Activated naive CD4-positive, alpha-beta T cell (primary cell): ENCODE data around the gene MAD2L2.

Source experiments
- DNase-seq, 4 experiments: peaks; one replicate each; lab custom pipeline; 2025; lab: John Stamatoyannopoulos, UW

The MAD2L2 gene

GRCh38 chr1:11681071-11681771 is at the start of gene MAD2L2:
Gene MAD2L2, minus strand, starts transcription at chr1:11681148. Its CDS starts 547 bp downstream, at chr1:11680601.
- DNase-seq, result peak; percentile 58 to 88 (median 76)

- DNase-seq, result peak in 2 of 4 experiments; percentile 11 to 14
These were observed 49.5 kb upstream of the MAD2L2 start for GRCh38 chr1:11730429-11730891.

- no peak for DNase-seq
These were observed 48.8 kb upstream of the MAD2L2 start for GRCh38 chr1:11729498-11730428.

DNA sequence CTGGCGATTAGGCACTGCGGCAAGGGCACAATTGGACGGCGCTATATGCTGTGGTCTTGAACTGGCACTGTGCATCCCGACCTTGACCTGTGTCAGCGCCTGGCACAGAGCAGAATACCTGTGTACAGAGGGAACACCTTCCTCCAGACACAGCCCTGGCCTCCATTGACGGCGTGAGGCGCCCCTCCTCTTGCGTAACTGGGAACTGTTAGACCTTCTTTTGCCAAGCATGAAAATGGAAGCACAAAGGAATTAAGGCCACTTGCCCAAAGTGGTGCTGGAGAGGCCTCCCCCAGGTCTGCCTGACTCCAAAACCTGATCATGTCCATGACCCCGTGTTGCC is 48.2 kb upstream of the MAD2L2 start:
- DNase-seq, result no peak

DNA sequence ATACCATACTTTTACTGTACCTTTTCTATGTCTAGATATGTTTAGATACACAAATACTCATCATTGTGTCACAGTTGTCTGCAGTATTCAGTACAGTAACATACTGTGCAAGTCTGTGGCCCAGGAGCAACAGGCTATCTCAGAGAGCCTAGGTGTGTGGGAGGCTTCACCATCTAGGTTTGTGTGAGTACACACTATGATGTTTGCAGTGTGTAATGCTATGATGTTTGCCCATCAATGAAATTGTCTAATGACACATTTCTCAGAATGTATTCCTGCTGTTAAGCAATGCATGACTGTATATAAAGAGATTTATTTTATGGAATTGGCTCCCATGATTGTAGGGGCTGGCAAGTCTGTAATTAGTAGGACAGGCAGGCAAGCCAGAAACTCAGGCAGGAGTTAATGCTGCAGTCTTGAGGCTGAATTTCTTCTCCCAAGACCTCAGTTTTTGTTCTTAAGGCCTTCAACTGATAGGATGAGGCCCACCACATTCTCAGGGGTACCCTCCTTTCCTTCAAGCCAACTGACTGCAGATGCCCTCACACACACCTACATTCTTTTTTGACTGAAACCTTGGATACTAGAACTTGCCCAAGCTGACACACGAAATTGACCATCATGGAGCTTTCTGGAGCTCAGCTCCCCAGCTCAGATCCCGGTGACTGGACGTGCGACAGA is 47.3 kb upstream of the MAD2L2 start:
- DNase-seq, result no peak

GRCh38 chr1:11727119-11727518 is 46.2 kb upstream of the MAD2L2 start:
- DNase-seq, result no peak

- DNase-seq, result no peak
These were observed 44.7 kb upstream of the MAD2L2 start for GRCh38 chr1:11725616-11726015.

DNA sequence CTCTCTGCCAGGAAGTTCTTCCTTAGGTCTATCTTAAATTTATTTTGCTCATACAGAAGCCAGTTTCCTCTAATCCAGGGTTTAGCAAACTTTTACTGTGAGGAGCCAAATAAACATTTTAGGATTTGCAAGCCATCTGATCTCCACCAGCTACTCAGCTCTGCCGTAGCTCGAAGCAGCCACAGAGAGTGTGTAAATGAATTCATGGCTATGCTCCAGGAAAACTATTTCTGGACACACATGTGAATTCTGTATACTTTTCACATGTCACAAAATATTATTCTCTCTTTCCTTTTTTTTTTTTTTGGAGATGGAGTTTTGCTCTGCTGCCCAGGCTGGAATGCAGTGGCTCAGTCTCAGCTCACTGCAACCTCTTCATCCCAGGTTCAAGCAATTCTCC is 41.6 kb upstream of the MAD2L2 start:
- no peak for DNase-seq

- no peak for DNase-seq
These were observed 40.4 kb upstream of the MAD2L2 start for GRCh38 chr1:11721311-11721710.

- no peak for DNase-seq
These were observed 39.6 kb upstream of the MAD2L2 start for GRCh38 chr1:11720525-11720924.

DNA sequence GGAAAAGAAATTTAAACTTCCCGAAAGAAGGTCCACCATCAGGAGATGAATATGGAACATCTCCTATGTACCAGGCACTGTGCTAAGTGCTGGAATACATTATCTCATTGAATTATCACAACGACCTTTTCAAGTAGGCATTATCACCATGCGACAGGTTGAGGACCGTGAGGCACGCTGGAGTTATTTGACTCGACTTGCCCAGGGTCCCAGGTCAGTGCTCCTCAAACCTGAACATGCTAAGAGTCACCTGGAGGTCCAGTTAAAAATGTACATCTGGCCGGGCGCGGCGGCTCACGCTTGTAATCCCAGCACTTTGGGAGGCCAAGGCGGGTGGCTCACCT is 39.1 kb upstream of the MAD2L2 start:
- no peak for DNase-seq

DNA sequence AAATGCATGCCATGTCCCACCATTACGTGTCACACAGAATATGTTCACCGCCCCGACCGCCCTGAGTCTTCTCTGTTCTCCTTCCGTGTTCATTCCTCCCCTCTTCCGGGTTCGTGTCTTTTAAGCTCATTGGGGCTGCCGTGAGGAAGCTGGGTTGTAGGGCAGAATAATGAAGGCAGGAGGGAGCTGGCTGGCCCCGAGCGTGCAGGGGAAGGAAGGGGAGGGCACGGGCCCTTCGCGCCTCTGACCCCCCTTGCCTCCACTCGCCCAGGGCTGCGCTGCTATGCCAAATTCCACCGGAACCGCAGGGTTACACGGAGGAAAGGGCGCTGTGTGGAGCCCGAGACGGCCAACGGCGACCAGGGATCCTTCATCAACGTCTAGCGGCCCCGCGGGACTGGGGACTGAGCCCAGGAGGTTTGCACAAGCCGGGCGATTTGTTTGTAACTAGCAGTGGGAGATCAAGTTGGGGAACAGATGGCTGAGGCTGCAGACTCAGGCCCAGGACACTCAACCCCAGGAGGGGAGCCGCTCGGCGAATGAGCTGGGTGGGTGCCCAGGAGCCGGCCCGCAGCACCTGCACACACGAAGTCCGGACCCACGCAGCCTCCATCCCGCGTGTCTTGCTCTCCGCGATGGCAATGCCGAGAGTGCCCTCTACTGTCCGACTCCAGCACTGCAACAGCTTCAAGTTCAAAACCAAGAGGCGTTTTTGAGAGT is 38.5 kb upstream of the MAD2L2 start:
- DNase-seq, result peak; percentile 65 to 87 (median 84)

GRCh38 chr1:11714831-11715575 is 34.1 kb upstream of the MAD2L2 start:
- no peak for DNase-seq

DNA sequence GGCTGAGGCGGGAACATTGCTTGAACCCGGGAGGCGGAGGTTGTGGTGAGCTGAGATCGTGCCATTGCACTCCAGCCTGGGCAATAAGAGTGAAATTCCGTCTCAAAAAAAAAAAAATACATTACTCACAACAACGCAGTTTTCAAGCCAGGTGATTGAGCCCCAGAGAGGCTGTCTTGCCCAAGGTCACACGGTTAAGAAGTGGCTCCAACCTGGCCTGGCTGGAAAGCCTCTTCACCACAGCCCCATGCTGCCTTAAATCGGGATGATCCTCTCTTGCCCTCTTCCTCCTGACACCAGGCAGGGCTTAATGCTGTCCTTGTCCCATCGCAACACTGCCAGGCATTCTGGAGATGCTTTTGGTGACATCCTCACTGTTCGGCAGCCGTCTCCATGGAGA is 32.1 kb upstream of the MAD2L2 start:
- no peak for DNase-seq

DNA sequence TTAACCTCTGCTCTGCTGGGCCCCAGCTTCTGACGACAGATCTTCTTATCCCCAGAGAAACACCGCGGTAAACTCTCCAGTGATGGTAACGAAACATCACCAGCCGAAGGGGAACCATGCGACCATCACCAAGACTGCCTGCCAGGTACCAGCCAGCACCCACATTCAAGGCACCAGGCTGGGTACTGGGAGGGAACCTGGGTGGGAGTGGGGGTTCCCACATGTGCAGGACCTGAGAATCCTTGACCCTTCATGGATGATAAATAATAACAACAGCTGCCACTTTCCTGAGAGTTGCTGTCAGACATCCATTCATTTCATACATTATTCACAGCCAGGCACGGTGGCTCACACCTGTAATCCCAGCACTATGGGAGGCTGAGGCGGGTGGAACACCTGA is 31.3 kb upstream of the MAD2L2 start:
- no peak for DNase-seq

- no peak for DNase-seq
These were observed 30.5 kb upstream of the MAD2L2 start for GRCh38 chr1:11711490-11711889.

GRCh38 chr1:11708554-11709350 is 27.8 kb upstream of the MAD2L2 start:
- no peak for DNase-seq

DNA sequence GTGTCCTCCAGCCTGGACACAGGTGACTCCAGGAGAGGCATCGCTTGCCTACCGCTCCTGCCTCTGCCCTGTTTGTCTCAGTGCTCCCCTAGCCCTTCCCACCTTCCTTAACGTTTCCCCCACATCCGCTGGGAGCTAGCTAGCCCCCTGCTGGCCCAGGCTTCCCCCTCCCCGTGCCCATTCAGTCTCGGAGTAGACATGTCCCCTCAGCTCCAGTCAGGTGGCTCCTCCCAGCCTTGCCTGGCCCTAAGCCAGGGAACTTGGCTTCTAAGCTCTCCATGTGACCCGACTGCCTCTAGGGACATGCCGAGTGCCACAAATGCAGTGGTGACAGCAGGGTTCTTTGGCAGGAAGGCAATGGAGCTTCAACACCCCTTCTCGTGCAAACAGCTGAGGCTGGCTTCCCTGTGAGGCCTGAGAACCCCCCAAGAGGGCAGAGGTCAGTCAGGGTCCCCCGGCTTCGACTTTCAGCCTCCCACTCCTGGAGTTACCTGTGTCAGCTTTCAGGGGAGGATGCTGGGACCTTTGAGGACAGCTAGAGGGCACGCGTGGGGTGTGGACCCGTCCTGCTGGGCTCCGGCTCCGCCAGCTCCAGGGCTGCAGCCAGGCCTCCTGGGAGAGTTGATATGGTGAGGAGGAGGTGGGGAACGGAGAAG is 26.8 kb upstream of the MAD2L2 start:
- no peak for DNase-seq

DNA sequence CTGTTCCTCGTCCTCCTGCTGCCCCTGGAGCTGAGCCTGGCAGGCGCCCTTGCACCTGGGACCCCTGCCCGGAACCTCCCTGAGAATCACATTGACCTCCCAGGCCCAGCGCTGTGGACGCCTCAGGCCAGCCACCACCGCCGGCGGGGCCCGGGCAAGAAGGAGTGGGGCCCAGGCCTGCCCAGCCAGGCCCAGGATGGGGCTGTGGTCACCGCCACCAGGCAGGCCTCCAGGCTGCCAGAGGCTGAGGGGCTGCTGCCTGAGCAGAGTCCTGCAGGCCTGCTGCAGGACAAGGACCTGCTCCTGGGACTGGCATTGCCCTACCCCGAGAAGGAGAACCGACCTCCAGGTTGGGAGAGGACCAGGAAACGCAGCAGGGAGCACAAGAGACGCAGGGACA is 25.3 kb upstream of the MAD2L2 start:
- DNase-seq, result no peak

DNA sequence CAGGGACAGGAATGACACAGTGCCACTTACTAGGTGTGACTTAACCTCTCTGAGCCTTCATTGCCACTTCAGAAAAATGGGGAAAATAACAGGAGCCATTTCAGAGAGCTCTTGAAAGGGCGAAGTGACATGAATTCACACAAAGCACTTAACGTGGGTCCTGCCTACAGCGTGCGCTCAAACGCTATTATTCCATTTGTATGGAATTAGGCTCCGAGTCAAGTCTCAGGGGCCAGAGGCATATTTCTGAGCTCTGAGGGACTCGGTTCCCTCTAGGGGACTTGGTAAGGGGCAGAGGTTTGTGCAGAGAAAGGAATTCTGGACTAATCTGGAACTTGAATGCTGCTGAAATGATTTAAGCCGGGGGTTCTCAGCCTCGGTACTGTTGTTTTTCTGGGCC is 24.6 kb upstream of the MAD2L2 start:
- no peak for DNase-seq
